H1 (cell line): ENCODE results near the gene SH3PXD2A. TPM values are rescaled to one million over a fixed set of nuclear protein-coding genes. Genes with fewer than 3 reads are reported as not detected.

ENCODE experiments used
- CTCF ChIA-PET: fragments of 300-600 bp; sonication (Branson Sonifier 250); formaldehyde crosslinking; loops from one replicate; lab custom pipeline; 2021; ENCODE audit not compliant: partially characterized antibody; lab: Charles Lee
- POLR2A ChIA-PET: fragments of 300-600 bp; sonication (Branson Sonifier 250); formaldehyde crosslinking; loops from one replicate; lab custom pipeline; 2021; ENCODE audit warnings: inconsistent platforms; ENCODE audit not compliant: partially characterized antibody; lab: Charles Lee
- DNase-seq, 2 experiments: peaks; one replicate each; pipeline versions ENCODE4 v3.0.0 to v3.0.0-alpha.2; 2010 to 2022; ENCODE audit warnings: low spot score in 2 of 2, low read depth in 1 of 2, mixed read lengths in 1 of 2
- FAIRE-seq: peaks from 2 replicates; lab custom pipeline; 2011; peaks lifted over from hg19 to GRCh38; lab: Jason Lieb, UNC
- H2AFZ ChIP-seq: 2 replicates; pipeline ENCODE4 v1.8.1; 2012; ENCODE audit warnings: low read length, inconsistent platforms
- H2AK5ac ChIP-seq: 2 replicates; pipeline ENCODE4 v1.6.1; 2013; ENCODE audit warnings: low read depth, low read length
- H2BK120ac ChIP-seq: replicated peaks from 2 replicates; pipeline ENCODE3; 2013; ENCODE audit warnings: low read depth, low read length, inconsistent platforms
- H2BK12ac ChIP-seq: 2 replicates; pipeline ENCODE4 v1.6.1; 2013; ENCODE audit warnings: low read depth, low read length
- H2BK15ac ChIP-seq: 2 replicates; pipeline ENCODE4 v1.6.1; 2013; ENCODE audit warnings: low read length
- H2BK20ac ChIP-seq: 2 replicates; pipeline ENCODE4 v1.6.1; 2013; ENCODE audit warnings: low read length
- H2BK5ac ChIP-seq: 2 replicates; pipeline ENCODE4 v1.6.1; 2013; ENCODE audit warnings: low read depth, low read length
- H3K14ac ChIP-seq: 2 replicates; pipeline ENCODE4 v1.6.1; 2013; ENCODE audit warnings: inconsistent platforms; ENCODE audit not compliant: insufficient read length
- H3K18ac ChIP-seq: 2 replicates; pipeline ENCODE4 v1.6.1; 2013; ENCODE audit warnings: low read length; ENCODE audit errors: extremely low read depth
- H3K23ac ChIP-seq: 2 replicates; pipeline ENCODE4 v1.6.1; 2013; ENCODE audit warnings: inconsistent platforms; ENCODE audit not compliant: insufficient read length
- H3K23me2 ChIP-seq: 2 replicates; pipeline ENCODE4 v1.6.1; 2013; ENCODE audit warnings: low read depth, low read length
- H3K27ac ChIP-seq: 2 replicates; pipeline ENCODE4 v1.6.1; 2011; ENCODE audit warnings: low read depth, low read length, inconsistent platforms
- H3K27me3 ChIP-seq, 4 experiments: replicated peaks in 1 of 4; 1 replicate in 1 of 4; 2 replicates in 3 of 4; pipeline versions ENCODE4 v1.6.1 to v1.8.1; 2011 to 2013; ENCODE audit warnings: low read length in 3 of 4, mild to moderate bottlenecking in 3 of 4, inconsistent platforms in 2 of 4, mixed read lengths in 2 of 4, moderate library complexity in 1 of 4; ENCODE audit not compliant: control insufficient read depth in 3 of 4, insufficient read depth in 3 of 4; ENCODE audit errors: extremely low read depth in 1 of 4
- H3K36me3 ChIP-seq, 4 experiments: 2 replicates each; pipeline versions ENCODE4 v1.6.1 to v1.8.1; 2011 to 2013; ENCODE audit warnings: mild to moderate bottlenecking in 4 of 4, low read length in 3 of 4, moderate library complexity in 2 of 4, control low read depth in 1 of 4, inconsistent platforms in 1 of 4; ENCODE audit not compliant: insufficient read depth in 4 of 4, control insufficient read depth in 2 of 4
- H3K4ac ChIP-seq: replicated peaks from 2 replicates; pipeline ENCODE3; 2013; ENCODE audit warnings: low read length, low read depth, mixed read lengths, inconsistent platforms; ENCODE audit not compliant: insufficient read length
- H3K4me1 ChIP-seq, 4 experiments: replicated peaks in 1 of 4; 1 replicate in 1 of 4; 2 replicates in 3 of 4; pipeline versions ENCODE4 v1.6.1 to v1.8.1; 2011 to 2013; ENCODE audit warnings: low read length in 3 of 4, inconsistent platforms in 2 of 4, mixed read lengths in 1 of 4; ENCODE audit not compliant: insufficient read depth in 4 of 4, control insufficient read depth in 3 of 4
- H3K4me2 ChIP-seq, 2 experiments: 2 replicates each; pipeline versions ENCODE4 v1.6.1 to v1.8.1; 2011 to 2013; ENCODE audit warnings: low read depth in 2 of 2, low read length in 2 of 2, control low read depth in 1 of 2, inconsistent platforms in 1 of 2, mild to moderate bottlenecking in 1 of 2; ENCODE audit not compliant: insufficient read depth in 1 of 2
- H3K4me3 ChIP-seq, 4 experiments: fragments of 200-600, 300-600 bp in 1 of 4; sonication (generic), shearing (Covaris generic), sonication (Bioruptor Twin) in 1 of 4; 2 replicates each; pipeline versions ENCODE4 v1.5.1 to v1.8.1; 2011 to 2016; ENCODE audit warnings: low read length in 4 of 4, low read depth in 3 of 4, control low read depth in 2 of 4, inconsistent platforms in 2 of 4, mild to moderate bottlenecking in 2 of 4, mixed read lengths in 1 of 4, moderate library complexity in 1 of 4; ENCODE audit not compliant: insufficient read depth in 2 of 4; ENCODE audit errors: extremely low read depth in 1 of 4
- H3K56ac ChIP-seq: replicated peaks from 2 replicates; pipeline ENCODE3; 2013; ENCODE audit warnings: low read depth, mild to moderate bottlenecking, mixed read lengths, low read length, inconsistent platforms; ENCODE audit not compliant: insufficient read length
- H3K79me1 ChIP-seq: 2 replicates; pipeline ENCODE4 v1.6.1; 2013; ENCODE audit warnings: low read depth, low read length, control low read depth
- H3K79me2 ChIP-seq, 2 experiments: 2 replicates each; pipeline versions ENCODE4 v1.6.1 to v1.8.1; 2012 to 2013; ENCODE audit warnings: low read length in 2 of 2, mild to moderate bottlenecking in 2 of 2, inconsistent platforms in 1 of 2; ENCODE audit not compliant: insufficient read depth in 2 of 2, control insufficient read depth in 1 of 2
- H3K9ac ChIP-seq, 4 experiments: replicated peaks in 1 of 4; 1 replicate in 1 of 4; 2 replicates in 3 of 4; pipeline versions ENCODE4 v1.6.1 to v1.8.1; 2011 to 2013; ENCODE audit warnings: low read depth in 3 of 4, low read length in 3 of 4, control low read depth in 2 of 4, mild to moderate bottlenecking in 2 of 4, moderate library complexity in 2 of 4, inconsistent platforms in 1 of 4; ENCODE audit errors: extremely low read depth in 1 of 4
- H3K9me3 ChIP-seq, 2 experiments: 2 replicates each; pipeline versions ENCODE4 v1.6.1 to v1.8.1; 2012 to 2013; ENCODE audit warnings: mild to moderate bottlenecking in 2 of 2, moderate library complexity in 2 of 2, control low read depth in 1 of 2, inconsistent platforms in 1 of 2, low read depth in 1 of 2, low read length in 1 of 2, mixed read lengths in 1 of 2; ENCODE audit not compliant: insufficient read depth in 2 of 2
- H4K20me1 ChIP-seq, 2 experiments: replicated peaks in 1 of 2; 2 replicates each; pipeline versions ENCODE3 to v1.8.1; 2011 to 2013; ENCODE audit warnings: inconsistent platforms in 2 of 2, low read length in 2 of 2, mild to moderate bottlenecking in 1 of 2; ENCODE audit not compliant: insufficient read depth in 2 of 2, control insufficient read depth in 1 of 2
- H4K5ac ChIP-seq: 2 replicates; pipeline ENCODE4 v1.6.1; 2013; ENCODE audit warnings: low read length, low read depth, mixed read lengths, inconsistent platforms; ENCODE audit not compliant: insufficient read length
- H4K8ac ChIP-seq: 2 replicates; pipeline ENCODE4 v1.8.0; 2013; ENCODE audit warnings: mild to moderate bottlenecking, moderate library complexity, low read length, inconsistent platforms; ENCODE audit not compliant: insufficient read depth; ENCODE audit errors: extremely low read depth
- H4K91ac ChIP-seq: replicated peaks from 2 replicates; pipeline ENCODE3; 2013; ENCODE audit warnings: low read length, mixed read lengths, inconsistent platforms; ENCODE audit not compliant: insufficient read length
- KDM1A ChIP-seq: fragments of 200-600, 300-600 bp; sonication (generic); IDR thresholded peaks from 2 replicates; pipeline ENCODE4 v1.7.1; 2016; ENCODE audit warnings: mild to moderate bottlenecking, low read length, borderline replicate concordance
- KDM4A ChIP-seq: IDR thresholded peaks from one replicate; pipeline ENCODE4 v1.7.1; 2012; ENCODE audit warnings: low read depth, mild to moderate bottlenecking, moderate library complexity, low read length, inconsistent platforms; ENCODE audit not compliant: severe bottlenecking
- MAX ChIP-seq: IDR thresholded peaks from 2 replicates; pipeline ENCODE4 v1.6.1; 2012; ENCODE audit warnings: inconsistent platforms
- NANOG ChIP-seq: IDR thresholded peaks from 2 replicates; pipeline ENCODE4 v1.6.1; 2011; ENCODE audit warnings: low read length, low read depth, mild to moderate bottlenecking, inconsistent platforms; ENCODE audit not compliant: insufficient read depth, poor library complexity, severe bottlenecking
- NRF1 ChIP-seq: IDR thresholded peaks from 2 replicates; pipeline ENCODE4 v1.6.1; 2011; ENCODE audit warnings: mild to moderate bottlenecking, low read depth, low read length, improper control_type of control experiment
- RAD21 ChIP-seq, 2 experiments: IDR thresholded peaks in 1 of 2; conservative IDR thresholded peaks in 1 of 2; 2 replicates each; pipeline ENCODE4 v1.6.1; 2011; ENCODE audit warnings: low read depth in 2 of 2, low read length in 2 of 2, improper control_type of control experiment in 1 of 2, inconsistent platforms in 1 of 2, mild to moderate bottlenecking in 1 of 2, moderate library complexity in 1 of 2
- RBBP5 ChIP-seq: IDR thresholded peaks from 2 replicates; pipeline ENCODE4 v1.7.1; 2012; ENCODE audit warnings: low read depth, mild to moderate bottlenecking, inconsistent platforms, low read length, moderate library complexity, borderline replicate concordance
- SUZ12 ChIP-seq: fragments of 200-600 bp; sonication (generic); IDR thresholded peaks from 2 replicates; pipeline ENCODE4 v1.6.1; 2012; ENCODE audit warnings: mild to moderate bottlenecking, inconsistent platforms, low read length, moderate library complexity, mixed read lengths
- TCF12 ChIP-seq: IDR thresholded peaks from 2 replicates; pipeline ENCODE4 v1.6.1; 2011; ENCODE audit warnings: low read depth, mild to moderate bottlenecking, low read length
- WGBS, 2 experiments: shearing (Covaris generic) in 1 of 2; methylation state at CpG; one replicate each; pipeline versions ENCODE4 v1.1.6 to v1.1.7; 2013 to 2015; ENCODE audit warnings: low lambda C conversion rate in 2 of 2, mixed read lengths in 2 of 2, inconsistent platforms in 1 of 2, low coverage in 1 of 2, missing lambda C conversion rate in 1 of 2; ENCODE audit not compliant: insufficient replicate concordance in 2 of 2, insufficient coverage in 1 of 2, insufficient read length in 1 of 2; ENCODE audit errors: extremely low coverage in 1 of 2, missing lambda C conversion rate in 1 of 2; 5-methylcytosine and 5-hydroxymethylcytosine counted together
- polyA plus RNA-seq, 7 experiments: library from polyadenylated mRNA; depleted of rRNA in 3 of 7; stranded (reverse) in 5 of 7; unstranded in 2 of 7; fragments of >200 nt in 5 of 7; fragments of 200-250 nt in 2 of 7; gene quantifications; 1 replicate in 5 of 7; 2 replicates in 1 of 7; 4 replicates in 1 of 7; pipeline versions ENCODE4 v1.2.1 to v1.2.3, GENCODE V29; 2011 to 2013; ENCODE audit warnings: missing spikeins in 2 of 7, mixed read lengths in 2 of 7
- total RNA-seq: library from RNA; stranded (reverse); fragmentation: NEBNext Ultra II Directional; extraction: Animal tissue kit (Norgen Biotek cat#: 25700); gene quantifications from 2 replicates; pipeline ENCODE4 v1.2.1, GENCODE V29; 2021

The SH3PXD2A gene
- total and polyA plus RNA-seq, 2 of the 8 experiments (the other 6 are each of a cell fraction or from before 2014, with no cell fraction given), result 5.4 to 16.3 TPM

- CTCF ChIA-PET, result interaction anchor here (0.9 to 16.1 kb wide), 11 partner anchors 9 to 149 kb away, joined by 3 to 304 read pairs (median 4); partner anchors contain the start of gene SH3PXD2A
- Histone ChIP-seq H3K4me1 (peaks cover 8 to 16% (median 12%) of the 10 kb centered on the region in 4 experiments), H3K79me1 (no peaks in the 10 kb centered on the region), H3K4ac (no peak overlapping the region), H3K27me3 (no peaks in the 10 kb centered on the region), H3K56ac (no peak overlapping the region), H3K4me3 (no peak overlapping the region), H4K5ac (no peak overlapping the region), H2BK15ac (peak overlapping the region; percentile 77; the same call in 1 of the 2 replicates), H3K27ac (no peak overlapping the region), H3K14ac (no peak overlapping the region), H3K79me2 (no peaks in the 10 kb centered on the region), H2AFZ (no peak overlapping the region), H4K8ac (no peak overlapping the region), H3K23ac (no peak overlapping the region), H3K4me2 (no peak overlapping the region), H2AK5ac (no peak overlapping the region), H4K20me1 (no peaks in the 10 kb centered on the region), H3K9ac (no peak overlapping the region), H3K36me3 (no peaks in the 10 kb centered on the region), H3K23me2 (no peaks in the 10 kb centered on the region; the same call in 1 of the 2 replicates), H2BK12ac (no peak overlapping the region), H2BK20ac (peak overlapping the region; percentile 87; the same call in 1 of the 2 replicates), H2BK5ac (no peak overlapping the region), H3K18ac (no peak overlapping the region), H3K9me3 (no peaks in the 10 kb centered on the region), H4K91ac (peak overlapping the region; percentile 20), H2BK120ac (no peak overlapping the region)
- DNase-seq (no peak), FAIRE-seq (no peak)
- 87% methylated on average over 10 of the region's 10 CpGs; no CpG with 5 or more reads in 1 of the 2 experiments for WGBS, 2 experiments
- POLR2A ChIA-PET, result interaction anchor here (1.7 kb wide), 1 partner anchor 97 kb away, joined by 4 read pairs; no protein-coding TSS in a partner anchor
- TF ChIP-seq KDM4A (no peak), KDM1A (no peak), RBBP5 (no peak), SUZ12 (no peak), RAD21 (IDR thresholded peaks at IDR 0.05 in 1 of 2, conservative IDR thresholded peaks at IDR 0.05 in 1 of 2; ENCODE audit: low read depth in 2 of 2, low read length in 2 of 2) (no peak), NRF1 (no peak), MAX (no peak), TCF12 (no peak), NANOG (no peak)
Measured at GRCh38 chr10:103759100-103759781, 96.1 kb downstream of the SH3PXD2A start.
